ENCODE measurements around the gene CCDC97. TPM values are rescaled to one million over a fixed set of nuclear protein-coding genes. Genes with fewer than 3 reads are reported as not detected.

CCDC97 gene
- total RNA-seq, 1 donor from 2014 or later: 47.3 TPM

- Mint-ChIP-seq H3K27ac (ENCODE audit: unreplicated experiment) (no peak within 1 kb of the TSS), H3K36me3 (ENCODE audit: low read depth) (peaks cover 3% of the 10 kb centered on the region), H3K27me3 (ENCODE audit: low read depth) (peaks cover 57% of the 10 kb centered on the region), H3K4me1 (peaks cover 30% of the 10 kb centered on the region), H3K9me3 (no peaks in the 10 kb centered on the region), H3K4me3 (peak within 1 kb of the TSS; percentile 93)
- peak; percentile 89 for TF ChIP-seq CTCF (conservative IDR thresholded peaks at IDR 0.05)
- peak; percentile 67 for DNase-seq (ENCODE audit: low read depth, low spot score)
These were observed 43.7 kb downstream of the CCDC97 start, which contains the start of gene TGFB1 for GRCh38 chr19:41353466-41354342. TGFB1 (minus strand) TSS chr19:41353922; CDS start chr19:41353044, 878 bp downstream.

GRCh38 chr19:41354343-41354953, 44.5 kb downstream of the CCDC97 start:
- Mint-ChIP-seq H3K36me3 (ENCODE audit: low read depth) (peaks cover 3% of the 10 kb centered on the region), H3K4me3 (peak overlapping the region; percentile 83), H3K27ac (ENCODE audit: unreplicated experiment) (no peak overlapping the region), H3K4me1 (peaks cover 30% of the 10 kb centered on the region), H3K9me3 (no peaks in the 10 kb centered on the region), H3K27me3 (ENCODE audit: low read depth) (peaks cover 52% of the 10 kb centered on the region)
- peak; percentile 5 for TF ChIP-seq CTCF (conservative IDR thresholded peaks at IDR 0.05)
- DNase-seq (ENCODE audit: low read depth, low spot score): no peak

- H3K4me1 Mint-ChIP-seq: peaks cover 30% of the 10 kb centered on the region
- no peak for TF ChIP-seq CTCF (conservative IDR thresholded peaks at IDR 0.05)
- no peaks in the 10 kb centered on the region for H3K9me3 Mint-ChIP-seq
- peak overlapping the region; percentile 66 for H3K4me3 Mint-ChIP-seq
- peaks cover 3% of the 10 kb centered on the region for H3K36me3 Mint-ChIP-seq (ENCODE audit: low read depth)
- peaks cover 46% of the 10 kb centered on the region for H3K27me3 Mint-ChIP-seq (ENCODE audit: low read depth)
- no peak for DNase-seq (ENCODE audit: low read depth, low spot score)
- no peak overlapping the region for H3K27ac Mint-ChIP-seq (ENCODE audit: unreplicated experiment)
These were observed 45.1 kb downstream of the CCDC97 start for GRCh38 chr19:41355035-41355434.

- no peak for TF ChIP-seq CTCF (conservative IDR thresholded peaks at IDR 0.05)
- no peaks in the 10 kb centered on the region for H3K9me3 Mint-ChIP-seq
These were observed 45.8 kb downstream of the CCDC97 start for GRCh38 chr19:41355802-41356201.

GRCh38 chr19:41356984-41357739, 47.2 kb downstream of the CCDC97 start:
- DNase-seq (ENCODE audit: low read depth, low spot score): no peak
- Mint-ChIP-seq H3K4me3 (peak overlapping the region; percentile 74), H3K9me3 (no peaks in the 10 kb centered on the region), H3K4me1 (peaks cover 17% of the 10 kb centered on the region), H3K27me3 (ENCODE audit: low read depth) (peaks cover 25% of the 10 kb centered on the region), H3K36me3 (ENCODE audit: low read depth) (peaks cover 3% of the 10 kb centered on the region), H3K27ac (ENCODE audit: unreplicated experiment) (no peak overlapping the region)
- TF ChIP-seq CTCF (conservative IDR thresholded peaks at IDR 0.05): no peak

More at GRCh38 chr19:41355802-41356201, 45.8 kb downstream of the CCDC97 start:
- H3K4me3 Mint-ChIP-seq: peak overlapping the region; percentile 66
- peaks cover 3% of the 10 kb centered on the region for H3K36me3 Mint-ChIP-seq (ENCODE audit: low read depth)
- DNase-seq (ENCODE audit: low read depth, low spot score): no peak
- peaks cover 38% of the 10 kb centered on the region for H3K27me3 Mint-ChIP-seq (ENCODE audit: low read depth)
- no peak overlapping the region for H3K27ac Mint-ChIP-seq (ENCODE audit: unreplicated experiment)
- peaks cover 27% of the 10 kb centered on the region for H3K4me1 Mint-ChIP-seq

Measured in neural crest cell (in vitro differentiated cells).